ENCODE results near the gene NCKAP5. TPM values are rescaled to one million over a fixed set of nuclear protein-coding genes. Genes with fewer than 3 reads are reported as not detected.

Gene NCKAP5
- total and polyA plus RNA-seq, 2 of the 13 experiments (the other 11 are each of a cell fraction or from before 2014, with no cell fraction given), result 0.01 TPM; not detected in 1

DNA sequence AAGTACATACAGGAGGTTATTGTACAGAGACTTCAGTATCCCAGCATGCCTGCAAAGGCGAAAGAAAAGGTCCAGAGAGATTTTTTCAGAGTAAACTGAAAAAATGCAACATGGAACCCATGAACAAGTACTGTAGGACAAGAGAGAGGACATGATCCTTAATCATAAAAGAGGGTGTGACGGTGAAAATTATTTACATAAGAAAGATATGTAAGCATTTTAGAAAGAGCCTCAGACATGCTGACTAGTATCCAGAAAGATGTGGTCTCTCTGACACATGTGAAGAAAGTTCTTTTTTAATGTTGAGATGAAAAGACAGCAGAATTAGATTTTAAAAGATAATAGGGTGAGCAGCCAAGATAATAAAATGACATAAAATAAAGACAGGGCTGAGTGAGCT lies 262.0 kb downstream of the NCKAP5 start:
- Histone ChIP-seq H4K20me1 (ENCODE audit: insufficient read depth, low read length) (no peaks in the 10 kb centered on the region), H3K36me3 (replicated peaks in 1 of 2; ENCODE audit: control insufficient read depth in 1 of 2, insufficient read depth in 2 of 2, low read length in 2 of 2) (no peaks in the 10 kb centered on the region), H3K9ac (ENCODE audit: insufficient read depth, low read depth, low read length) (no peak overlapping the region), H3K4me3 (replicated peaks in 1 of 3; ENCODE audit: insufficient read depth in 1 of 3, low read depth in 2 of 3, low read length in 3 of 3) (no peak overlapping the region), H3K9me3 (ENCODE audit: low read length) (peaks cover 14% of the 10 kb centered on the region), H3K79me2 (ENCODE audit: insufficient read depth, low read length) (no peaks in the 10 kb centered on the region), H3K27ac (ENCODE audit: extremely low read length, insufficient read depth, low read length) (no peak overlapping the region), H3K4me1 (ENCODE audit: insufficient read depth, low read length) (no peaks in the 10 kb centered on the region), H3K27me3 (ENCODE audit: control insufficient read depth in 1 of 2, insufficient read depth in 2 of 2, low read length in 2 of 2) (no peaks in the 10 kb centered on the region), H2AFZ (ENCODE audit: low read length) (no peak overlapping the region), H3K4me2 (ENCODE audit: low read depth, low read length) (no peak overlapping the region)
- POLR2A ChIA-PET, result no interaction called here
- no peak for DNase-seq (ENCODE audit: low spot score)
- no TSS peak for BruUV-seq (replicated peaks)
- ATAC-seq, result no peak
- WGBS (ENCODE audit: low lambda C conversion rate), result 13% methylated on average over 2 of the region's 2 CpGs
- in situ Hi-C loops (cut with HindIII; ENCODE audit: extremely low pct_ligation_motif_present, low pct_unique_long_range_greater_than_20kb) (no loop called here), intact Hi-C loops (cut with micrococcal nuclease; ENCODE audit: unreplicated experiment) (no loop called here)
- CTCF ChIA-PET (ENCODE audit: low intra/inter-chr PET ratio, low total read pairs), result no interaction called here
- FAIRE-seq, result no peak
- no peak for TF ChIP-seq NFATC3 (CRISPR knock-in tag; IDR thresholded peaks at IDR 0.05)
- TF ChIP-seq, protein P1, sequence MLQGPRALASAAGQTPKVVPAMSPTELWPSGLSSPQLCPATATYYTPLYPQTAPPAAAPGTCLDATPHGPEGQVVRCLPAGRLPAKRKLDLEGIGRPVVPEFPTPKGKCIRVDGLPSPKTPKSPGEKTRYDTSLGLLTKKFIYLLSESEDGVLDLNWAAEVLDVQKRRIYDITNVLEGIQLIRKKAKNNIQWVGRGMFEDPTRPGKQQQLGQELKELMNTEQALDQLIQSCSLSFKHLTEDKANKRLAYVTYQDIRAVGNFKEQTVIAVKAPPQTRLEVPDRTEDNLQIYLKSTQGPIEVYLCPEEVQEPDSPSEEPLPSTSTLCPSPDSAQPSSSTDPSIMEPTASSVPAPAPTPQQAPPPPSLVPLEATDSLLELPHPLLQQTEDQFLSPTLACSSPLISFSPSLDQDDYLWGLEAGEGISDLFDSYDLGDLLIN (CRISPR knock-in tag; IDR thresholded peaks at IDR 0.05; ENCODE audit: borderline replicate concordance), result no peak
- TF ChIP-seq, protein P2, sequence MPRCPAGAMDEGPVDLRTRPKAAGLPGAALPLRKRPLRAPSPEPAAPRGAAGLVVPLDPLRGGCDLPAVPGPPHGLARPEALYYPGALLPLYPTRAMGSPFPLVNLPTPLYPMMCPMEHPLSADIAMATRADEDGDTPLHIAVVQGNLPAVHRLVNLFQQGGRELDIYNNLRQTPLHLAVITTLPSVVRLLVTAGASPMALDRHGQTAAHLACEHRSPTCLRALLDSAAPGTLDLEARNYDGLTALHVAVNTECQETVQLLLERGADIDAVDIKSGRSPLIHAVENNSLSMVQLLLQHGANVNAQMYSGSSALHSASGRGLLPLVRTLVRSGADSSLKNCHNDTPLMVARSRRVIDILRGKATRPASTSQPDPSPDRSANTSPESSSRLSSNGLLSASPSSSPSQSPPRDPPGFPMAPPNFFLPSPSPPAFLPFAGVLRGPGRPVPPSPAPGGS (CRISPR knock-in tag; IDR thresholded peaks at IDR 0.05), result no peak
- TF ChIP-seq, protein P3, sequence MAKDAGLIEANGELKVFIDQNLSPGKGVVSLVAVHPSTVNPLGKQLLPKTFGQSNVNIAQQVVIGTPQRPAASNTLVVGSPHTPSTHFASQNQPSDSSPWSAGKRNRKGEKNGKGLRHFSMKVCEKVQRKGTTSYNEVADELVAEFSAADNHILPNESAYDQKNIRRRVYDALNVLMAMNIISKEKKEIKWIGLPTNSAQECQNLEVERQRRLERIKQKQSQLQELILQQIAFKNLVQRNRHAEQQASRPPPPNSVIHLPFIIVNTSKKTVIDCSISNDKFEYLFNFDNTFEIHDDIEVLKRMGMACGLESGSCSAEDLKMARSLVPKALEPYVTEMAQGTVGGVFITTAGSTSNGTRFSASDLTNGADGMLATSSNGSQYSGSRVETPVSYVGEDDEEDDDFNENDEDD (CRISPR knock-in tag; IDR thresholded peaks at IDR 0.05; ENCODE audit: borderline replicate concordance), result no peak
- TF ChIP-seq ZNF790 (CRISPR knock-in tag; IDR thresholded peaks at IDR 0.05; ENCODE audit: borderline replicate concordance), result no peak
- TF ChIP-seq, protein P4, sequence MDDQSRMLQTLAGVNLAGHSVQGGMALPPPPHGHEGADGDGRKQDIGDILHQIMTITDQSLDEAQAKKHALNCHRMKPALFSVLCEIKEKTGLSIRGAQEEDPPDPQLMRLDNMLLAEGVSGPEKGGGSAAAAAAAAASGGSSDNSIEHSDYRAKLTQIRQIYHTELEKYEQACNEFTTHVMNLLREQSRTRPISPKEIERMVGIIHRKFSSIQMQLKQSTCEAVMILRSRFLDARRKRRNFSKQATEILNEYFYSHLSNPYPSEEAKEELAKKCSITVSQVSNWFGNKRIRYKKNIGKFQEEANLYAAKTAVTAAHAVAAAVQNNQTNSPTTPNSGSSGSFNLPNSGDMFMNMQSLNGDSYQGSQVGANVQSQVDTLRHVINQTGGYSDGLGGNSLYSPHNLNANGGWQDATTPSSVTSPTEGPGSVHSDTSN (CRISPR knock-in tag; IDR thresholded peaks at IDR 0.05; ENCODE audit: borderline replicate concordance), result no peak
- TF ChIP-seq HMG20B (CRISPR knock-in tag; conservative IDR thresholded peaks at IDR 0.05), result no peak
- TF ChIP-seq ZNF577 (CRISPR knock-in tag; IDR thresholded peaks at IDR 0.05; ENCODE audit: borderline replicate concordance, low read depth), result no peak
- no peak for TF ChIP-seq CC2D1A (CRISPR knock-in tag; IDR thresholded peaks at IDR 0.05)
- no peak for TF ChIP-seq ZEB1 (IDR thresholded peaks at IDR 0.05; ENCODE audit: insufficient replicate concordance, low read depth)
- no peak for TF ChIP-seq ZFP1 (CRISPR knock-in tag; IDR thresholded peaks at IDR 0.05)
- TF ChIP-seq ZBTB38 (CRISPR knock-in tag; IDR thresholded peaks at IDR 0.05), result no peak
- TF ChIP-seq SRSF4 (IDR thresholded peaks at IDR 0.05; ENCODE audit: low read depth, low read length, poor library complexity, severe bottlenecking), result no peak
- TF ChIP-seq, protein P5, sequence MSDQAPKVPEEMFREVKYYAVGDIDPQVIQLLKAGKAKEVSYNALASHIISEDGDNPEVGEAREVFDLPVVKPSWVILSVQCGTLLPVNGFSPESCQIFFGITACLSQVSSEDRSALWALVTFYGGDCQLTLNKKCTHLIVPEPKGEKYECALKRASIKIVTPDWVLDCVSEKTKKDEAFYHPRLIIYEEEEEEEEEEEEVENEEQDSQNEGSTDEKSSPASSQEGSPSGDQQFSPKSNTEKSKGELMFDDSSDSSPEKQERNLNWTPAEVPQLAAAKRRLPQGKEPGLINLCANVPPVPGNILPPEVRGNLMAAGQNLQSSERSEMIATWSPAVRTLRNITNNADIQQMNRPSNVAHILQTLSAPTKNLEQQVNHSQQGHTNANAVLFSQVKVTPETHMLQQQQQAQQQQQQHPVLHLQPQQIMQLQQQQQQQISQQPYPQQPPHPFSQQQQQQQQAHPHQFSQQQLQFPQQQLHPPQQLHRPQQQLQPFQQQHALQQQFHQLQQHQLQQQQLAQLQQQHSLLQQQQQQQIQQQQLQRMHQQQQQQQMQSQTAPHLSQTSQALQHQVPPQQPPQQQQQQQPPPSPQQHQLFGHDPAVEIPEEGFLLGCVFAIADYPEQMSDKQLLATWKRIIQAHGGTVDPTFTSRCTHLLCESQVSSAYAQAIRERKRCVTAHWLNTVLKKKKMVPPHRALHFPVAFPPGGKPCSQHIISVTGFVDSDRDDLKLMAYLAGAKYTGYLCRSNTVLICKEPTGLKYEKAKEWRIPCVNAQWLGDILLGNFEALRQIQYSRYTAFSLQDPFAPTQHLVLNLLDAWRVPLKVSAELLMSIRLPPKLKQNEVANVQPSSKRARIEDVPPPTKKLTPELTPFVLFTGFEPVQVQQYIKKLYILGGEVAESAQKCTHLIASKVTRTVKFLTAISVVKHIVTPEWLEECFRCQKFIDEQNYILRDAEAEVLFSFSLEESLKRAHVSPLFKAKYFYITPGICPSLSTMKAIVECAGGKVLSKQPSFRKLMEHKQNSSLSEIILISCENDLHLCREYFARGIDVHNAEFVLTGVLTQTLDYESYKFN (CRISPR knock-in tag; conservative IDR thresholded peaks at IDR 0.05), result no peak
- TF ChIP-seq, protein P6, sequence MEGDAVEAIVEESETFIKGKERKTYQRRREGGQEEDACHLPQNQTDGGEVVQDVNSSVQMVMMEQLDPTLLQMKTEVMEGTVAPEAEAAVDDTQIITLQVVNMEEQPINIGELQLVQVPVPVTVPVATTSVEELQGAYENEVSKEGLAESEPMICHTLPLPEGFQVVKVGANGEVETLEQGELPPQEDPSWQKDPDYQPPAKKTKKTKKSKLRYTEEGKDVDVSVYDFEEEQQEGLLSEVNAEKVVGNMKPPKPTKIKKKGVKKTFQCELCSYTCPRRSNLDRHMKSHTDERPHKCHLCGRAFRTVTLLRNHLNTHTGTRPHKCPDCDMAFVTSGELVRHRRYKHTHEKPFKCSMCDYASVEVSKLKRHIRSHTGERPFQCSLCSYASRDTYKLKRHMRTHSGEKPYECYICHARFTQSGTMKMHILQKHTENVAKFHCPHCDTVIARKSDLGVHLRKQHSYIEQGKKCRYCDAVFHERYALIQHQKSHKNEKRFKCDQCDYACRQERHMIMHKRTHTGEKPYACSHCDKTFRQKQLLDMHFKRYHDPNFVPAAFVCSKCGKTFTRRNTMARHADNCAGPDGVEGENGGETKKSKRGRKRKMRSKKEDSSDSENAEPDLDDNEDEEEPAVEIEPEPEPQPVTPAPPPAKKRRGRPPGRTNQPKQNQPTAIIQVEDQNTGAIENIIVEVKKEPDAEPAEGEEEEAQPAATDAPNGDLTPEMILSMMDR (CRISPR knock-in tag; IDR thresholded peaks at IDR 0.05), result no peak

Measured in HepG2 (cell line).